GM12892 (cell line): ENCODE results near the gene UBASH3A.

ENCODE experiments used
- POLR2A ChIP-seq: IDR thresholded peaks from 2 replicates; pipeline ENCODE4 v1.6.1; 2011; ENCODE audit warnings: low read depth, low read length, control low read depth
- POLR2AphosphoS5 ChIP-seq: IDR thresholded peaks from 2 replicates; pipeline ENCODE4 v1.6.1; 2011; ENCODE audit warnings: low read depth, low read length, control low read depth
- TAF1 ChIP-seq: IDR thresholded peaks from 2 replicates; pipeline ENCODE4 v1.6.1; 2011; ENCODE audit warnings: low read depth, mild to moderate bottlenecking, control low read depth, low read length, borderline replicate concordance

DNA sequence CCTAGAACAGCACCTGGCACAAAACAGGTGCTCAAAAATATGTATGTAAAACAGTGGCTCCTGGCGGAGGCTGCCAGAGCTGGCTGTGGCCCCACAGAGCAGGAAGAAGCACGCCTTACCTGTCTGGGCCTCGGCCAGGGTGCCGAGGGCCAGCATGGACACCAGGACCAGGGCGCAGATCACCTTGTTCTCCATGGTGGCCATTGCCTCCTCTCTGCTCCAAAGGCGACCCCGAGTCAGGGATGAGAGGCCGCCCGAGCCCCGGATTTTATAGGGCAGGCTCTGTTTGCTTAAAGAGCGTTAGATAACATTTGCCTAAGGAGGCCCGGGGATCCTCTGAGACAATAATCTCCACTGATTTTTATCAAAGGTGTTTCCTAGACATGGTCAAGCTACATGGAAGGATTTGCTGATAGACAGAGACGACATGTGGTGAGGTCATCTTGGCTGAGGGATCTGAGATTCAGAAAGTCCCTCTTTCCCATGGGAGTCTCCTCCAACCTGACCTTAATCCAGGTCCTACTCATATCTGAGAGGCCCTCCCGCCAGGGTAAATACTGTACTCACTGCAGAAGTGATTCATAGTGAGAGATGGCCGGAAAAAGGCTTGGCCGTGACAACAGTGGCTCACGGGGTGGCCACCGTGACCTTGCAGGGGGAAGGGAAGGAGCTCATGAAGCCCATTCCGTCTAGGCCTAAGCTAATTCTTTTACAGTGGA lies 37.3 kb upstream of the UBASH3A start, which contains the start of gene TFF1:
- TF ChIP-seq POLR2AphosphoS5 (no peak), POLR2A (no peak), TAF1 (no peak)
